Epithelial cell of esophagus (primary cell): ENCODE measurements around the gene CLPSL2.

Experiments used
- DNase-seq: peaks from one replicate; pipeline ENCODE4 v3.0.0; 2010; ENCODE audit warnings: low read depth
- H3K4me3 ChIP-seq: 2 replicates; pipeline ENCODE4 v1.5.1; 2011; ENCODE audit warnings: mild to moderate bottlenecking, low read length, control low read depth
- CTCF ChIP-seq: IDR thresholded peaks from 2 replicates; pipeline ENCODE4 v1.5.1; 2011; ENCODE audit warnings: low read depth, mild to moderate bottlenecking, low read length, control low read depth, inconsistent platforms; ENCODE audit not compliant: insufficient read depth; ENCODE audit errors: missing control alignments

The CLPSL2 gene

GRCh38 chr6:35757456-35758123, 18.8 kb upstream of the CLPSL2 start:
- peak; percentile 44 for TF ChIP-seq CTCF
- H3K4me3 ChIP-seq, result no peak overlapping the region
- peak; percentile 38 for DNase-seq

- DNase-seq, result no peak
- no peak overlapping the region for H3K4me3 ChIP-seq
- no peak for TF ChIP-seq CTCF
These were observed 17.0 kb upstream of the CLPSL2 start for GRCh38 chr6:35759426-35759825.

- H3K4me3 ChIP-seq, result no peak overlapping the region
- TF ChIP-seq CTCF, result no peak
- DNase-seq, result no peak
These were observed 10.7 kb upstream of the CLPSL2 start for GRCh38 chr6:35765739-35766138.

- no peak for TF ChIP-seq CTCF
- no peak overlapping the region for H3K4me3 ChIP-seq
- DNase-seq, result no peak
These were observed 7.2 kb upstream of the CLPSL2 start for GRCh38 chr6:35769211-35769610.

GRCh38 chr6:35771343-35771627, 5.1 kb upstream of the CLPSL2 start:
- H3K4me3 ChIP-seq, result no peak overlapping the region
- no peak for TF ChIP-seq CTCF

GRCh38 chr6:35774116-35774794, 2.1 kb upstream of the CLPSL2 start:
- no peak for DNase-seq
- no peak for TF ChIP-seq CTCF
- no peak overlapping the region for H3K4me3 ChIP-seq

More at GRCh38 chr6:35771343-35771627, 5.1 kb upstream of the CLPSL2 start:
- DNase-seq, result no peak

- H3K4me3 ChIP-seq, result no peak overlapping the region
- no peak for TF ChIP-seq CTCF
- DNase-seq, result no peak
These were observed 1.4 kb upstream of the CLPSL2 start for GRCh38 chr6:35775031-35775430.
